GM13977 (cell line): ENCODE measurements around the gene EYA2.

Experiments
- DNase-seq: peaks from one replicate; pipeline ENCODE4 v3.0.0; 2012; ENCODE audit warnings: low spot score
- CTCF ChIP-seq: IDR thresholded peaks from 2 replicates; pipeline ENCODE4 v1.5.1; 2012; ENCODE audit warnings: mild to moderate bottlenecking, control low read depth; ENCODE audit not compliant: insufficient read depth; ENCODE audit errors: extremely low read depth, missing control alignments
- in situ Hi-C: fragments of 300-500 bp; cut with MboI; formaldehyde crosslinking; loops from one replicate; pipeline ENCODE4 v1.12.0; 2022; ENCODE audit warnings: low sequenced_read_pairs, low pct_unique_long_range_greater_than_20kb, mixed read lengths, inconsistent platforms; ENCODE audit not compliant: unreplicated experiment

EYA2 gene

GRCh38 chr20:47136782-47137181, 242.1 kb downstream of the EYA2 start:
- DNase-seq: no peak
- no peak for TF ChIP-seq CTCF
- in situ Hi-C loops: no loop called here

- in situ Hi-C loops: no loop called here
- no peak for DNase-seq
- TF ChIP-seq CTCF: no peak
Measured at GRCh38 chr20:47137231-47137870, 242.7 kb downstream of the EYA2 start.

- TF ChIP-seq CTCF: no peak
- in situ Hi-C loops: no loop called here
- no peak for DNase-seq
Measured at GRCh38 chr20:47139934-47140535, 245.4 kb downstream of the EYA2 start.

GRCh38 chr20:47141350-47141921, 246.8 kb downstream of the EYA2 start:
- in situ Hi-C loops: no loop called here
- no peak for TF ChIP-seq CTCF

GRCh38 chr20:47141941-47142773, 247.5 kb downstream of the EYA2 start:
- TF ChIP-seq CTCF: no peak
- DNase-seq: no peak
- in situ Hi-C loops: no loop called here

More at GRCh38 chr20:47141350-47141921, 246.8 kb downstream of the EYA2 start:
- DNase-seq: no peak

GRCh38 chr20:47142774-47143170, 248.1 kb downstream of the EYA2 start:
- no peak for TF ChIP-seq CTCF
- DNase-seq: no peak
- in situ Hi-C loops: no loop called here
